HepG2 (cell line): ENCODE measurements around the gene ZNF546. TPM values are rescaled to one million over a fixed set of nuclear protein-coding genes. Genes with fewer than 3 reads are reported as not detected.

Source experiments
- ARNTL ChIP-seq: sonication (generic); formaldehyde crosslinking; IDR thresholded peaks from 2 replicates; pipeline ENCODE4 v1.4.0; 2020; ENCODE audit warnings: mild to moderate bottlenecking, missing genetic modification reagents
- GATAD2A ChIP-seq: IDR thresholded peaks from 2 replicates; pipeline ENCODE4 v1.6.1; 2016
- SALL1 ChIP-seq: sonication (generic); formaldehyde crosslinking; IDR thresholded peaks from 2 replicates; pipeline ENCODE4 v1.8.0; 2022; ENCODE audit warnings: mild to moderate bottlenecking, missing genetic modification reagents
- ZHX2 ChIP-seq, 2 experiments: sonication (generic) in 1 of 2; formaldehyde crosslinking in 1 of 2; IDR thresholded peaks; 2 replicates each; pipeline versions ENCODE4 v1.6.1 to v1.9.0; 2014 to 2022; ENCODE audit warnings: antibody characterized with exemption in 1 of 2, borderline replicate concordance in 1 of 2, inconsistent platforms in 1 of 2, low read depth in 1 of 2, missing genetic modification reagents in 1 of 2
- ZNF670 ChIP-seq: sonication (generic); formaldehyde crosslinking; IDR thresholded peaks from 2 replicates; pipeline ENCODE4 v1.8.0; 2022; ENCODE audit warnings: mild to moderate bottlenecking, missing genetic modification reagents, borderline replicate concordance
- polyA plus RNA-seq, 8 experiments: library from polyadenylated mRNA; depleted of rRNA in 3 of 8; stranded (reverse) in 7 of 8; unstranded in 1 of 8; fragments of >200 nt; fragmentation: Illumina TruSeq in 4 of 8; extraction: Trizol in 4 of 8; gene quantifications; 2 replicates each; pipeline versions ENCODE4 v1.2.1 to v1.2.3, GENCODE V29; 2011 to 2016; ENCODE audit warnings: low read depth in 4 of 8, missing spikeins in 1 of 8, mixed read lengths in 1 of 8; ENCODE audit not compliant: insufficient read depth in 1 of 8
- total RNA-seq, 5 experiments: library from RNA; depleted of rRNA; stranded (reverse); fragments of >200 nt; fragmentation: Illumina TruSeq; extraction: Trizol; gene quantifications; 2 replicates each; pipeline ENCODE4 v1.2.3, GENCODE V29; 2016; ENCODE audit warnings: low read depth in 1 of 5

Gene ZNF546
- total and polyA plus RNA-seq, 2 of the 13 experiments (the other 11 are each of a cell fraction or from before 2014, with no cell fraction given) = 2.2 to 4.1 TPM

- TF ChIP-seq SALL1 (peak; percentile 66), ARNTL (CRISPR knock-in tag) (peak; percentile 66), GATAD2A (CRISPR knock-in tag) (peak; percentile 79), ZNF670 (CRISPR knock-in tag) (0 out of 2 replicates have a peak, but pooled peaks have one; percentile 56), ZHX2 (IDR thresholded peaks at IDR 0.05; ENCODE audit: low read depth) (peak; percentile 11; the same call in 1 of the 2 replicates), ZHX2 (CRISPR knock-in tag; IDR thresholded peaks at IDR 0.05; ENCODE audit: borderline replicate concordance) (no peak)
These were observed at the start of gene ZNF546 (continued) for GRCh38 chr19:39996811-39997637.
